ENCODE results near the gene PTEN. TPM values are rescaled to one million over a fixed set of nuclear protein-coding genes. Genes with fewer than 3 reads are reported as not detected.

PTEN gene
- total RNA-seq, 1 experiment from 2014 or later: 58.7 TPM

DNA sequence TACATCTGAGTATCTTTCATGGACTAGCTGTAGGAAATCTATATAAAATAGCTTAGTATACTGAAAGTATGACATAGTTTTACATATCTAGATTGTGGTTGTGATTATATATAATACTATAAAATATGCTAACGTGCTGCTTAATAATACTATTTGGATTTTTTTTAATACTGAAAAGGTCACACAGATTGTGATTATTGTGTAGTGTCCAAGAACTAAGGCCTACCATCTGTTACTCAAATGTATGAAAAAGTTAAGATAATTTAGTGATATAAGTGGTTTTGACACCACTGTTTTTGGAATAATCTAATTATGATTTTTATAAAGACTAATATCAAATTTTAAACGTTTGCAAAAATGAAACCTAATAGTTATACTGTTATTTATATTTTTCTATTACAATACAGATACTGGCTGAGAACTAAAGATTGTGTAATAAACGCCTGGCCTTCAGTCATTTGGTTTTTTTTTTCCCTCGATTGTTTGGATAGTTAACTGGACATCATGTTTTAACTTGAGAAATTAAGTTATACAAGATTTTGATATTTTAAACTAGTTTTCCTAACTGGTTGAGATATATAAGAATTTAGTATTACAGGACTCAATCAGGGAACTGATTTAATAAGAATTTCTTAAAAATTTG lies 12.6 kb downstream of the PTEN start:
- Histone ChIP-seq H3K27me3 (ENCODE audit: insufficient read depth, low read length) (no peaks in the 10 kb centered on the region), H4K20me1 (ENCODE audit: insufficient read depth) (no peaks in the 10 kb centered on the region), H3K79me2 (ENCODE audit: insufficient read depth, low read length) (peaks cover 91% of the 10 kb centered on the region), H3K36me3 (ENCODE audit: control insufficient read depth in 1 of 2, insufficient read depth in 2 of 2, low read length in 2 of 2) (no peaks in the 10 kb centered on the region), H3K9me2 (ENCODE audit: insufficient read depth) (no peaks in the 10 kb centered on the region), H2AFZ (ENCODE audit: low read depth, low read length, poor library complexity, severe bottlenecking) (no peak overlapping the region), H3K9me3 (ENCODE audit: control insufficient read depth in 1 of 2, insufficient read depth in 1 of 2, low read depth in 1 of 2, low read length in 2 of 2) (no peaks in the 10 kb centered on the region), H3K4me2 (ENCODE audit: low read length) (no peak overlapping the region), H3K27ac (ENCODE audit: low read depth, low read length) (no peak overlapping the region), H3K9ac (ENCODE audit: low read length) (no peak overlapping the region), H3K4me3 (replicated peaks in 1 of 2; ENCODE audit: low read depth in 1 of 2, low read length in 2 of 2) (no peak overlapping the region), H3K4me1 (ENCODE audit: control insufficient read depth in 1 of 2, insufficient read depth in 2 of 2, low read length in 2 of 2) (no peaks in the 10 kb centered on the region)
- RAD21 ChIA-PET (ENCODE audit: low non-redundant PET in 1 of 2, low total read pairs in 2 of 2, uncharacterized antibody in 2 of 2, unreplicated experiment in 2 of 2): no interaction called here
- TF ChIP-seq JUND (IDR thresholded peaks at IDR 0.05): no peak
- no peak for TF ChIP-seq EGR1 (IDR thresholded peaks at IDR 0.05; ENCODE audit: low read depth)
- no peak for TF ChIP-seq POLR2A (IDR thresholded peaks at IDR 0.05; ENCODE audit: borderline replicate concordance, extremely low read depth, insufficient read depth, insufficient read length)
- no peak for TF ChIP-seq YY1 (IDR thresholded peaks at IDR 0.05; ENCODE audit: extremely low read depth, insufficient replicate concordance, low read depth, low read length)
- TF ChIP-seq FOSL1 (IDR thresholded peaks at IDR 0.05; ENCODE audit: low read depth): no peak
- no peak for TF ChIP-seq EZH2 (IDR thresholded peaks at IDR 0.05)
- TF ChIP-seq CBX3 (IDR thresholded peaks at IDR 0.05; ENCODE audit: low read depth): no peak
- no peak for TF ChIP-seq ZNF274 (IDR thresholded peaks at IDR 0.05; ENCODE audit: low read depth, low read length)
- no peak for TF ChIP-seq RAD21 (IDR thresholded peaks at IDR 0.05; ENCODE audit: low read depth)
- no peak for TF ChIP-seq ELF1 (IDR thresholded peaks at IDR 0.05; ENCODE audit: borderline replicate concordance, low read depth)
- TF ChIP-seq EZH2phosphoT487 (IDR thresholded peaks at IDR 0.05; ENCODE audit: borderline replicate concordance): no peak
- TF ChIP-seq SIN3A (IDR thresholded peaks at IDR 0.05; ENCODE audit: low read depth): no peak
- CTCF ChIA-PET: no interaction called here
- POLR2A ChIA-PET: no interaction called here
- ATAC-seq: no peak
- intact Hi-C loops (cut with micrococcal nuclease): no loop called here
- no peak for DNase-seq (ENCODE audit: low read depth, low spot score)
- BruUV-seq (replicated peaks): no TSS peak
